ENCODE measurements around the gene BPIFB4. TPM values are rescaled to one million over a fixed set of nuclear protein-coding genes. Genes with fewer than 3 reads are reported as not detected.

The BPIFB4 gene
- total and polyA plus RNA-seq, 2 of the 4 experiments (the other 2 are of a cell fraction), result not detected

GRCh38 chr20:33145521-33145920, 66.1 kb downstream of the BPIFB4 start:
- Histone ChIP-seq H3K27ac (ENCODE audit: insufficient read depth, low read length) (no peak overlapping the region), H3K23ac (ENCODE audit: low read depth, low read length) (no peak overlapping the region), H2BK120ac (ENCODE audit: low read depth, low read length) (no peak overlapping the region), H3K4me2 (ENCODE audit: low read depth, low read length) (no peak overlapping the region), H2AFZ (replicated peaks; ENCODE audit: low read length, poor library complexity) (no peak overlapping the region), H2BK15ac (ENCODE audit: low read depth, low read length) (no peak overlapping the region), H3K79me1 (ENCODE audit: low read depth in 1 of 2, low read length in 2 of 2) (no peaks in the 10 kb centered on the region), H3K4me3 (ENCODE audit: insufficient read depth, low read depth, low read length) (no peak overlapping the region), H4K20me1 (ENCODE audit: insufficient read depth, low read length) (no peaks in the 10 kb centered on the region), H3K27me3 (ENCODE audit: control insufficient read depth, insufficient read depth, low read length) (no peaks in the 10 kb centered on the region), H3K14ac (replicated peaks; ENCODE audit: low read depth, low read length) (no peak overlapping the region), H3K4ac (ENCODE audit: low read depth, low read length) (no peak overlapping the region), H4K91ac (ENCODE audit: insufficient read depth, low read depth, low read length) (no peak overlapping the region), H2AK9ac (replicated peaks; ENCODE audit: low read depth, low read length, poor library complexity) (no peak overlapping the region), H2AK5ac (ENCODE audit: low read depth, low read length) (no peak overlapping the region), H2BK20ac (ENCODE audit: low read depth, low read length) (no peak overlapping the region), H4K5ac (ENCODE audit: low read depth, low read length) (no peak overlapping the region), H2BK5ac (ENCODE audit: low read depth, low read length, poor library complexity, severe bottlenecking) (no peak overlapping the region), H3K9me3 (ENCODE audit: control insufficient read depth, insufficient read depth, low read length) (no peaks in the 10 kb centered on the region), H3K9me1 (ENCODE audit: insufficient read depth, low read length) (no peaks in the 10 kb centered on the region), H3K18ac (ENCODE audit: low read depth, low read length) (no peak overlapping the region), H3K56ac (ENCODE audit: extremely low read depth, insufficient read depth, low read length) (no peak overlapping the region), H4K8ac (ENCODE audit: low read depth in 2 of 2, low read length in 2 of 2) (no peak overlapping the region), H3K36me3 (ENCODE audit: control insufficient read depth, insufficient read depth, low read length) (no peaks in the 10 kb centered on the region), H3K4me1 (ENCODE audit: control insufficient read depth, insufficient read depth, low read length) (no peaks in the 10 kb centered on the region), H3K9ac (ENCODE audit: low read depth, low read length) (no peak overlapping the region)
- intact Hi-C loops (cut with micrococcal nuclease) (no loop called here), dilution Hi-C loops (cut with HindIII; ENCODE audit: low sequenced_read_pairs, unreplicated experiment) (no loop called here), in situ Hi-C loops (cut with MboI; ENCODE audit: low sequenced_read_pairs) (no loop called here)
- TF ChIP-seq RCOR1 (IDR thresholded peaks at IDR 0.05; ENCODE audit: insufficient replicate concordance, low read length), result no peak
- no peak for TF ChIP-seq MAFK (IDR thresholded peaks at IDR 0.05; ENCODE audit: low read depth, low read length)
- no peak for TF ChIP-seq BHLHE40 (IDR thresholded peaks at IDR 0.05; ENCODE audit: low read depth, low read length)
- no peak for TF ChIP-seq RFX5 (IDR thresholded peaks at IDR 0.05; ENCODE audit: low read depth, low read length)
- TF ChIP-seq MAZ (IDR thresholded peaks at IDR 0.05; ENCODE audit: borderline replicate concordance, low read depth, low read length), result no peak
- no peak for TF ChIP-seq RAD21 (IDR thresholded peaks at IDR 0.05; ENCODE audit: low read length)
- no peak for TF ChIP-seq FOS (IDR thresholded peaks at IDR 0.05; ENCODE audit: low read depth, low read length)
- no peak for TF ChIP-seq SMC3 (IDR thresholded peaks at IDR 0.05; ENCODE audit: low read depth, low read length)
- no peak for TF ChIP-seq ELK1 (IDR thresholded peaks at IDR 0.05; ENCODE audit: borderline replicate concordance, low read depth, low read length)
- TF ChIP-seq CHD1 (IDR thresholded peaks at IDR 0.05; ENCODE audit: low read depth, low read length), result no peak
- no peak for TF ChIP-seq MXI1 (IDR thresholded peaks at IDR 0.05; ENCODE audit: borderline replicate concordance, low read depth, low read length)
- no peak for TF ChIP-seq USF2 (IDR thresholded peaks at IDR 0.05; ENCODE audit: low read depth, low read length)
- TF ChIP-seq NFE2L2 (IDR thresholded peaks at IDR 0.05; ENCODE audit: low read depth, low read length), result no peak
- no peak for TF ChIP-seq CEBPB (IDR thresholded peaks at IDR 0.05; ENCODE audit: low read depth, low read length)
- CTCF ChIA-PET, result no interaction called here
- DNase-seq (no peak), ATAC-seq (ENCODE audit: low read depth) (no peak)
- WGBS, 2 experiments (ENCODE audit: extremely low coverage in 2 of 2, insufficient read length in 1 of 2), result 70% methylated on average over 2 of the region's 5 CpGs; no CpG with 5 or more reads in 1 of the 2 experiments
- POLR2A ChIA-PET (ENCODE audit: unreplicated experiment), result no interaction called here
- BruUV-seq (replicated peaks), result no TSS peak

Measured in IMR-90 (cell line).